Panc1 (cell line): ENCODE results near the gene OSBPL5.

Experiments used
- SIN3A ChIP-seq: IDR thresholded peaks from 2 replicates; pipeline ENCODE4 v1.6.1; 2012; ENCODE audit warnings: low read depth, mild to moderate bottlenecking, low read length, moderate library complexity, borderline replicate concordance; ENCODE audit not compliant: insufficient read depth
- TF ChIP-seq, protein P1 (sequence below): fragments of 450-650 bp; IDR thresholded peaks from 2 replicates; pipeline ENCODE4 v1.5.1; 2017; ENCODE audit warnings: mild to moderate bottlenecking
- TF ChIP-seq, protein P2 (sequence below), 2 experiments: IDR thresholded peaks; 2 replicates each; pipeline ENCODE4 v1.6.1; 2011 to 2012; ENCODE audit warnings: low read depth in 2 of 2, control low read depth in 1 of 2, low read length in 1 of 2, mild to moderate bottlenecking in 1 of 2, moderate library complexity in 1 of 2; ENCODE audit not compliant: insufficient read depth in 1 of 2

DNA sequence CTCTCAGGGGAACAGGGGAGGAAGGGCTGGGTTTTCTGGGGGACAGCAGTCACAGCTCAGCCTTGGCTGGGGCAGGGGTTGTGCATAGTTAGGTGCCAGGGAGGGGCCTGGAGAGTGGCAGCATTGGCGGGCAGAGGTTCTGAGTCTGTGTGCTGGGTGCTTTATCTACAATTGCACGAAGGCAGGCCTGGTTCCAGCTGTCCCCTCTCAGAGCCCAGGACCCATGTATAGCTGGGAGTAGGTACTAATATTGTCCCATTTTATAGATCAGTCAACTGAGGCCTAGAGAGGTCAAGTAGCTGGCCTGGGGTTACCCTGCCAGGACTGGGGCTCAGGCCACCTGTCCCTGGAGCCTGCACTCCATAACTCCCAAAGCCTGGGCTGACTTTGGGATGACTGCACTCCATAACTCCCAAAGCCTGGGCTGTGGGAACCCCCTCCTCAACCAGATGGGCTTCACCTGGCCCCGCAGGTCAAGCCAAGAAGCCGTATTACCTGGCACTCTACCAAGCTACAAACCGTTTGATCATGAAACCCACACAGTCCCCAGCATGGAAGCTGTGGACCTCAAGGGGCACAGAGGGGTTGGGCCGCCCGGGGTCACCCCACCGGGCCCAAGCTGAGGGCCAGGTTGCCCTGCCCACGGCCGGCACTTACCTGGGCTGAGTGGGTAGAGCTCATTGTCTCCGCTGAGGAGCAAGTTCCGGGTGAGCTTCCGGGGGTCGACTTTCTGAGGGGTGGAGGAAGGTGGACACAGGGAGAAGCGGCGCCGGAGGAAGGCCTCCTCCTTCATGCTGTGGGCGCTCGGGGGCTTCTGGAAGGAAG, 36.5 kb downstream of the OSBPL5 start:
- TF ChIP-seq, protein P1, sequence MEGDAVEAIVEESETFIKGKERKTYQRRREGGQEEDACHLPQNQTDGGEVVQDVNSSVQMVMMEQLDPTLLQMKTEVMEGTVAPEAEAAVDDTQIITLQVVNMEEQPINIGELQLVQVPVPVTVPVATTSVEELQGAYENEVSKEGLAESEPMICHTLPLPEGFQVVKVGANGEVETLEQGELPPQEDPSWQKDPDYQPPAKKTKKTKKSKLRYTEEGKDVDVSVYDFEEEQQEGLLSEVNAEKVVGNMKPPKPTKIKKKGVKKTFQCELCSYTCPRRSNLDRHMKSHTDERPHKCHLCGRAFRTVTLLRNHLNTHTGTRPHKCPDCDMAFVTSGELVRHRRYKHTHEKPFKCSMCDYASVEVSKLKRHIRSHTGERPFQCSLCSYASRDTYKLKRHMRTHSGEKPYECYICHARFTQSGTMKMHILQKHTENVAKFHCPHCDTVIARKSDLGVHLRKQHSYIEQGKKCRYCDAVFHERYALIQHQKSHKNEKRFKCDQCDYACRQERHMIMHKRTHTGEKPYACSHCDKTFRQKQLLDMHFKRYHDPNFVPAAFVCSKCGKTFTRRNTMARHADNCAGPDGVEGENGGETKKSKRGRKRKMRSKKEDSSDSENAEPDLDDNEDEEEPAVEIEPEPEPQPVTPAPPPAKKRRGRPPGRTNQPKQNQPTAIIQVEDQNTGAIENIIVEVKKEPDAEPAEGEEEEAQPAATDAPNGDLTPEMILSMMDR, result no peak
- TF ChIP-seq SIN3A, result no peak
- TF ChIP-seq, protein P2, sequence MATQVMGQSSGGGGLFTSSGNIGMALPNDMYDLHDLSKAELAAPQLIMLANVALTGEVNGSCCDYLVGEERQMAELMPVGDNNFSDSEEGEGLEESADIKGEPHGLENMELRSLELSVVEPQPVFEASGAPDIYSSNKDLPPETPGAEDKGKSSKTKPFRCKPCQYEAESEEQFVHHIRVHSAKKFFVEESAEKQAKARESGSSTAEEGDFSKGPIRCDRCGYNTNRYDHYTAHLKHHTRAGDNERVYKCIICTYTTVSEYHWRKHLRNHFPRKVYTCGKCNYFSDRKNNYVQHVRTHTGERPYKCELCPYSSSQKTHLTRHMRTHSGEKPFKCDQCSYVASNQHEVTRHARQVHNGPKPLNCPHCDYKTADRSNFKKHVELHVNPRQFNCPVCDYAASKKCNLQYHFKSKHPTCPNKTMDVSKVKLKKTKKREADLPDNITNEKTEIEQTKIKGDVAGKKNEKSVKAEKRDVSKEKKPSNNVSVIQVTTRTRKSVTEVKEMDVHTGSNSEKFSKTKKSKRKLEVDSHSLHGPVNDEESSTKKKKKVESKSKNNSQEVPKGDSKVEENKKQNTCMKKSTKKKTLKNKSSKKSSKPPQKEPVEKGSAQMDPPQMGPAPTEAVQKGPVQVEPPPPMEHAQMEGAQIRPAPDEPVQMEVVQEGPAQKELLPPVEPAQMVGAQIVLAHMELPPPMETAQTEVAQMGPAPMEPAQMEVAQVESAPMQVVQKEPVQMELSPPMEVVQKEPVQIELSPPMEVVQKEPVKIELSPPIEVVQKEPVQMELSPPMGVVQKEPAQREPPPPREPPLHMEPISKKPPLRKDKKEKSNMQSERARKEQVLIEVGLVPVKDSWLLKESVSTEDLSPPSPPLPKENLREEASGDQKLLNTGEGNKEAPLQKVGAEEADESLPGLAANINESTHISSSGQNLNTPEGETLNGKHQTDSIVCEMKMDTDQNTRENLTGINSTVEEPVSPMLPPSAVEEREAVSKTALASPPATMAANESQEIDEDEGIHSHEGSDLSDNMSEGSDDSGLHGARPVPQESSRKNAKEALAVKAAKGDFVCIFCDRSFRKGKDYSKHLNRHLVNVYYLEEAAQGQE (IDR thresholded peaks at IDR 0.05; ENCODE audit: insufficient read depth in 1 of 2, low read depth in 2 of 2, low read length in 1 of 2), result no peak
